ENCODE measurements around the gene NDUFS1. TPM values are rescaled to one million over a fixed set of nuclear protein-coding genes. Genes with fewer than 3 reads are reported as not detected.
A peak's percentile ranks its signal among the peaks of the same experiment; 100 is the strongest.
"Not testable (repeated sequence)": the region's sequence is repeated elsewhere in the genome, so short reads cannot be mapped to it uniquely, and the experiment has no call there.

The NDUFS1 gene
- total RNA-seq, 2 donors from 2014 or later, result 236 to 289 TPM

DNA sequence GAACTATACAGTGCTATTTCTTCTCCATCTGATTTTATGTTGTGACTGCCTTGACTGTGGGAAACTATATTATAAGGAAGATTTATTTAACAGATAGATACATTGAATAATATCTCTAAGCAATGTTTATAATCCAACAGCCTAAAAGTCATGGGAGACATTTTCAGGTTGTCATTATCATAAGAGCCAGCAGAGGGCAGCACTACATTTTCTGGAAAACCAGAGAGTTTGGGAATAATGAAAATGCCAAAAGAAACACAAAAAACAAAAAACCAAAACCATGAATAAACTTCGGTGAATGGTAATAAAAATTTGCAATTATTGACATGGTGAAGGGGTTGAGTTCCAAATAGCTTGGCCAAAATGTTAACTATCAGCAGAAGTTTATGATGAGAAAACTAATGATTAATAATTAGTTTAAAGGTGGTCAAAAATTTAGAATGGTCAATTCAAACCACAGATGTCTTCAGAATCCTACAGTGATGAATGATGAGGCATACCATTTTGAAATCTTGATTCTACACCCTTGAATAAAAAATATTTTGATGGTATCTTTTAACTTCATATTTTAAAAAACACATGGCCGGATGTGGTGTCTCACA is 5.1 kb upstream of the NDUFS1 start:
- intact Hi-C loops (cut with DNase I), result loop anchor here in 1 of 2 donors (5.0 to 10.0 kb wide), 2 partner anchors 113 to 280 kb away; partner anchors contain the start of gene ADAM23
- DNase-seq (no peak), ATAC-seq (no peak)

DNA sequence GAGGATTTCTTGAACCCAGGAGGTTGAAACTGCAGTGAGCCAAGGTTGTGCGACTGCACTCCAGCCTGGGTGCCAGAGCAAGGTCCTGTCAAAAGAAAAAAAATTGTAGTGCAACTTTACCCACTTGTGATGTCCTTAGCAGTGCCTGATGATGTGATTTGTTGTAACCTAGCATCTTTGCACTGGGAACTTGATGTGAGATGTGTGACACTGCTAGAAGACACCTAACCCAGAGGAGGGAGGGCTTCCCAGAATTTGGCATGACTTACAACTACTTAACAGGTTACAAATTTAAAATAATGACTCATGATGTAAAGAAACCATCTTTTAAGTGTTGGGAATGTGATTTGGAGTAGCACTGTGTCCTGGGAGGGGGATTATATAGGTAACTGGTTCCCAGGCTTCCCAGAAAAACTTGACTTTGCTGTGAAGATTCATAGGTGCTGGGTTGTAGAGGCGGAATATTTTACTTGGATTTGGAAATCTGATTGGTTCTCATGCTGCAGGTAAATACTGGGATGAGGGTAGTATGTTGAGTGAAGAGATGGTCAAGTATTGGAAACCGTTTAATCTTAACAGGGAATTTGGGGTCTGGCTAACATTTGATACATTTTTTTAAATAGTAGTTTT is 4.1 kb upstream of the NDUFS1 start:
- intact Hi-C loops (cut with DNase I), result loop anchor here in 1 of 2 donors (5.0 to 10.0 kb wide), 2 partner anchors 114 to 281 kb away; partner anchors contain the start of gene ADAM23
- ATAC-seq, result no peak
- no peak for DNase-seq

DNA sequence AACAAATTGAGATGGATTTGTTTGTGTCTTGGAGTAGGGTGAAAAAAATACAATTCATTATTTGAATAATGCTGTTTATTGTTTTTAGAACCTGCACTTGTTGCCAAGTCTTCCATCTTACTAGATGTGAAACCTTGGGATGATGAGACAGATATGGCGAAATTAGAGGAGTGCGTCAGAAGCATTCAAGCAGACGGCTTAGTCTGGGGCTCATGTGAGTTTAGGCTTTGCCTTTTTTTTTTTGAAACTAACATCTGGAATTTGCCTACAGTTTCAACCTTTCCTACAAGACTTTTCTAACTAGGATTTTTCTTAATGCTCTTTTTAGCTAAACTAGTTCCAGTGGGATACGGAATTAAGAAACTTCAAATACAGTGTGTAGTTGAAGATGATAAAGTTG is 3.2 kb upstream of the NDUFS1 start:
- DNase-seq, result not testable (repeated sequence)
- intact Hi-C loops (cut with DNase I), result loop anchor here in 1 of 2 donors (5.0 to 10.0 kb wide), 2 partner anchors 115 to 282 kb away; partner anchors contain the start of gene ADAM23

DNA sequence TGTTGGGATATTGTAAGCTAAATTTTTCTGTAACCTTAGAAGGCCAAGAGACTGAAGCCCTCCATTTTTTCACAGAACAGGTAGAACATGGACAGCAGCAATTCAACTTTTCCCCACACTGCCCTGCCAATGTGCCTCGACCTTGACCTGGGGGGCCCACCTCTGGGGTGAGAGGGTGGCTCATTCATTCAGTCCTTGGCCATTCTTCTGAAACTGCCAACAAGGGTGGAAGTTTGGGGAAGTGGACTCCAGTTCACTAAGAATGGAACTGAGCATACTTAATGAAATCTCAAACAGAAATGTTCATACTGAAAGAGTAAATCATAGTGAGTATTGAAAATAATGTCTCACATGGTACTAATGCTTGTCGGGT is 1.5 kb upstream of the NDUFS1 start:
- DNase-seq (no peak), ATAC-seq (no peak)
- intact Hi-C loops (cut with DNase I), result loop anchor here in 1 of 2 donors (5.0 to 10.0 kb wide), 2 partner anchors 117 to 284 kb away; partner anchors contain the start of gene ADAM23

More for the DNA sequence above, 3.2 kb upstream of the NDUFS1 start:
- ATAC-seq, result not testable (repeated sequence)

DNA sequence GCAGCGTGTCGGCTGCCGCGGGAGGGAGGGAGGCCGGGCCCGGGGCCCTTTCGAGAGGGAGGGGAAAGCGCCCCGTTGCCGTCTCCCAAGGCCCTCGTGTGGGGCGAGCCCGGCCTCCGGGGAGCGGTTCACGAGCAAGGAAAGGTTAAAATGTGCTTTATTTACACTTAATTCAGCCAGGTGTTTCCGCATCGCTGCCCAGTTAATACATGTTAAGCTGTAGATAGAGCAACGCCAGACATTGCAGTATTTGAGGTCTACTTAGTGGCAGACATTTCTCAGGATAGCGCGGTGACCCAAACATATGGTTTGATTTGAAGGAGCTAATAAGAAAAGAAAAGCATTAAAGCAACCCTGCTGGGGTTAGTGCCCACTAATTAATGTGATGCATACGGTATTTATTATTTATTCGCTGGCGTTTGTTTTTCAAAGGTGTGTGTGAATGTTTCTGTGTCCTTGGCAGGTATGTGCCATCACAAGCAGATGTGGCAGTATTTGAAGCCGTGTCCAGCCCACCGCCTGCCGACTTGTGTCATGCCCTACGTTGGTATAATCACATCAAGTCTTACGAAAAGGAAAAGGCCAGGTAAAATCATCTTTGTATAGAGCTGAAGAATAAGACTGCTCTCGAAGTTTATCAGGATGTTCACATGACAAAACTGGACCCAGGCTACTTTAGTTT is 1.0 kb upstream of the NDUFS1 start:
- peak; percentile 56 to 76 for ATAC-seq
- no peak for DNase-seq
- intact Hi-C loops (cut with DNase I), result loop anchor here in 1 of 2 donors (5.0 to 10.0 kb wide), 2 partner anchors 117 to 285 kb away; partner anchors contain the start of gene ADAM23

DNA sequence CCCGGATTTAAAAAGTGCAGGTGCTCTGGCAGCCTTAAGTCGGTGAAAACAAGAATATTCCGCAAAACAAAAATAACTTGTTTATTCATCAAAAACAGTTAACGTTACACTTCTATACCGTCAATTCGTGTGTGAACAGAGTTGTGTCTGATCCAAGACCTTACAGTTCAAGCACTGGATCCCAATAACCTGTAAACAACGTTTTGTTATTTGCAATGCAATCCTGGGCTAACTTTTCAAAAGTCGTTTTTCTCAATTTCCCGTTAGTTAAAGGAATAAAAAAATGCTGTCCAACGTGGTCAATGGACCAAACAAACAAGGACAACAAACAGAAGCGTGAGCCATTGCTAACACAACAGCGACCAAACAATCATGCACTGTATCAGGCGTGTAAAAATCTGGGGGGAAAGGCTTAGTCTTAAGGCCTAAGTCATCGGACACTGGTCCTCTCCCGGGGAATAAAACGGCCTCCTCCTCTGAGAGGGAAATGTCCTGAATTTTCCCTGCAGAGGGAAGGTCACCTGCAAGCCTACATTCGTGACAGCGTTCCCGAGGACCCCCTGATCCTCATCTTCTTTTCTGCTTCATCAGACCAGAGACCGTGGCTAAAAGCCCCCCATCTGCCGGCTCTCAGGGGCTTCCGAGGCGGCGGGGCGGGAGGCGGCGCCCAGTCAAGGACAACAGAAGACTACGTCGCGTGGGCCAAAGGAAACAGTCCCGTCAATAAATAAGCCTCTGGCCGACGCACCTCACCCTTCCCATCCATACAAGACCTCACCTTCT is 490 bp downstream of the NDUFS1 start:
- intact Hi-C loops (cut with DNase I), result no loop called here

DNA sequence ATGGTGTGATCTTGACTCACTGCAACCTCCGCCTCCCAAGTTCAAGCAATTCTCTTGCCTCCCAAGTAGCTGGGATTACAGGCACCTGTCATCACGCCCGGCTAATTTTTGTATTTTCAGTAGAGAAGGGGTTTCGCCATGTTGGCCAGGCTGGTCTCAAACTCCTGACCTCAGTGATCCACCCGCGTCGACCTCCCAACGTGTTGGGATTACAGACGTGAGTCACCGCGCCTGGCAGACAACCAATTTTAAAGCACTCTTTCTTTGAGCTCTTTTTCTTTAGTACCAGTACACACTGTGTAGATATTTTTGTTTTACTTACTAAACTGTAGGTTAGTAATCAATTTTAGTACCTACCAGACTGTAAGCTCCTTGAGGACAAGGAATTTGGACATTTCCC is 2.2 kb downstream of the NDUFS1 start:
- ATAC-seq; DNase-seq; intact Hi-C loops (cut with DNase I): not testable (repeated sequence)

More for the DNA sequence above, 490 bp downstream of the NDUFS1 start:
- no peak for DNase-seq
- ATAC-seq, result peak; percentile 10 to 20

DNA sequence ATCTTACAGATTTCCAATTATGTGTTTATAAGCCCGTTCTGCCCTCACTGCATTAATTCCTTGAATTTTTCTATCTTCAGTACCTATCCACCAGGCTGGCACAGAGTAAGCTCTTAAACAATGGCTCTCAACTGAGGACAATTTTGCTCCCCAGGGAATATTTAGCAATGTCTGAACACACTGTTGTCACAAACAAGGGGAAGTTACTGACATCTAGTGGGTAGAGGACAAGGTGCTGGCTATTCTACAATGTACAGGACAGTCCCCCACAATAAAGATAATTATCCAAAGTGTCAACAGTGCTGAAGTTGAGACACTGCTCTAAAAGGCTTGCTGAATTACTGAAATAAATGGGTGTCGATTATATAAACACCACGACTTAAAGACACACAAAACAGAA is 5.0 kb downstream of the NDUFS1 start:
- peak in 1 of 2 donors; percentile 25 for ATAC-seq
- no peak for DNase-seq
- intact Hi-C loops (cut with DNase I), result no loop called here

DNA sequence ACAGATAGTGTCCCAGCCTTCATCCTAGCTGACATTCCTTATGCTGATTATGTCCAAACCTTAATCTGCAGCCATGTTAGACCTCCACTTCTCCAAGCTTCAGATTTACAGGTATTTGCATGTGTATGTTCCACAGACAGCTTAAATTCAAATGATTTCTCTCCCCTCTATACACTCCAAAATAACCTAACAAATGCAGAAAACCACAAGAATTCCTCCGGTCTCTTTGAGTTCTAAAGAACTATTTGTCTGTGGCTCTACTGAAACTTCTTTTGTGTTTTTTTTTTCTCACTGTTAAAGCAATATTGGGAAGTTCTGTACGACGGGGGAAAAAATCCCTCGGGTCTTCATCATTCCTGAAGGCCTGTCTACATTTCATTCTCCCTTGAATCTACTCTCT is 8.6 kb downstream of the NDUFS1 start:
- intact Hi-C loops (cut with DNase I), result no loop called here
- DNase-seq, result no peak
- no peak for ATAC-seq

DNA sequence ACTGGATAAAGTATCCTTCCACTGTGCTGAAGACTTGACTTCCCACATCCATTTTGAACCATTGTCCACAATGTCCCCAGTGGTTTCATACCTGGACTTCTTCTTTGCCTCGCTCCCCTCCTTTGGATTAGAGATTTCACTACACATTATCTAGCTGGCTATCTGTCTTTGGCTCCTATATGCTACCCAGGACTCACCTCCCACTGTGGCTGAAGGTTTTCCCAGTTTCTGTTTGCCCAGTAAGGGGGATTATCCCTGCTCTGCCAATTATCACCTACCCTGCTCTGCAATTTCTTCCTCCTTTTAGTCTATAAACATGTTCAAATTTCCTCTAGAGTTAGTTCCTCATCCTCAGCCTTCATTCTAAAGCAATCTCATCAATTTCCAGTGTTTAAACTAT is 9.1 kb downstream of the NDUFS1 start:
- ATAC-seq, result no peak
- intact Hi-C loops (cut with DNase I), result no loop called here

DNA sequence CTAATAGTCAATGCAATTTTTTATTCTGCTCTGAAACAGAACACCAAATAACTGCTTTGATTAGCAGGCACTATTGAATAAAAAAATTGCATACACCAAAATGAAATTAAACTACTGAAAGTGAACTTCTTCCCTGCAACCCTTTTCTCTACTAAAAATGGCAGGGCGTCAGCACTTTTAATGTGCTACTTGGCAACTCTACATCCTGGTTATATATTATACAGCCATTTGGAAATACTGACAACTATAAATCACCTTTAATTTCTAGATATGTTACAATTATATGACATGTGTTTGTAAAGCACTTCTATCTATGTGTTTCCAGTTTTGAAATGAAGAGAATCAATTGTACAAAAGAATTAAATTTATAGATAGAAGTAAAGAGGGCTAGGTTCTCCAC is 9.9 kb downstream of the NDUFS1 start:
- intact Hi-C loops (cut with DNase I), result no loop called here
- no peak for ATAC-seq
- no peak for DNase-seq

More for the DNA sequence above, 9.1 kb downstream of the NDUFS1 start:
- no peak for DNase-seq

DNA sequence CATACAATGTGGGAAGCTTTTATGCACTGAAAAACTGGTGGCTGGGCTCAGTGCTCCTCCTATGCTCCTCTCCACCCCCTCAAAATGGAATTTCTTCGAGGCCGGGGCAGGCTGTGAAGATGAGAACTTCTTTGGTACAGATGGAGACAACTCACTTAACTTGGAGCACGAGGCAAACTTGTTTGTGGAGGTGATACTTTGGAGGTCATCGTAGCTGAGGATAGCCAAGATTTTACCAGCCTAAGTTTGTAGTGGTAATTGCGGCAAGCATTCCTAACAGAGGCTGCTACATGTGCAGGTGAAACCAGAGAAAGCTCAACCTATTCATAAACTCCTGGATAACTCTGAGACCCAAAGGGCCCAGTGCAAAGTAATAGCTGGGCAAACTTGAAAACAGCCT is 13.6 kb downstream of the NDUFS1 start:
- DNase-seq, result no peak
- intact Hi-C loops (cut with DNase I), result no loop called here
- ATAC-seq, result no peak

DNA sequence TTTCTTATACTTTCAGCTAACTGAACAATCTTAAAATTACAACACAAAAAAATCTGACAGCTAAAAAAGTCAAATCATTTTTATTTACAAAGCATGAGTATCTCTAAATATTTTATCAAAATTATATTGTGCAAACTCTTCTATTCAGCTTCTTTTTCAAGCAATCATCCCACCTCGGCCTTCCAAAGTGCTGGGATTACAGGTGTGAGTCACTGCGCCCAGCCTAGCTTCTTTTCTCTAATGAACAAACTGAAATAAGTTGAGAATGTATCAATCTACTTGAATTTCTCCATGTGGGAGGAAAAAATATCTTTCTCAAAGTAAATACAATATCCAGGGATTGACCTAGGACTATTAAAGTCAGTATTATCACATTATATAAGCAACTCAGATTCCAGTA is 14.9 kb downstream of the NDUFS1 start:
- intact Hi-C loops (cut with DNase I), result no loop called here
- ATAC-seq (no peak), DNase-seq (no peak)

DNA sequence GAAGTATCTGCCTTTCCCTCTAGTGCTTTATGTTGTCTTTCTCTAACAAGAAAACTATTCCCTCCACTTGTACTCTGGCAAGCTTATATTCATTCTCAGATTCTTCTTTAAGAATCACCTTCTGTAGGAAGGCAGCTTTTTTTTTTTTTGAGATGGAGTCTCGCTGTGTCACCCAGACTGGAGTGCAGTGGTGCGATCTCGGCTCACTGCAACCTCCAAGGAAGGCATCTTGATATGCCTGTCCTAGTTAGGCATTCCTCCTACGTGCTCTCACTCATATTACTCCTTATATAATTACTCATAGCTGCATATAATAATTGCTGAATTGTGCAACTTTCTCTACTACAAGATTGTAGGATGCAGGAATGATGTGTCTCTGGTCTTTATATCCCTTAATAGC is 15.8 kb downstream of the NDUFS1 start:
- intact Hi-C loops (cut with DNase I), result no loop called here

DNA sequence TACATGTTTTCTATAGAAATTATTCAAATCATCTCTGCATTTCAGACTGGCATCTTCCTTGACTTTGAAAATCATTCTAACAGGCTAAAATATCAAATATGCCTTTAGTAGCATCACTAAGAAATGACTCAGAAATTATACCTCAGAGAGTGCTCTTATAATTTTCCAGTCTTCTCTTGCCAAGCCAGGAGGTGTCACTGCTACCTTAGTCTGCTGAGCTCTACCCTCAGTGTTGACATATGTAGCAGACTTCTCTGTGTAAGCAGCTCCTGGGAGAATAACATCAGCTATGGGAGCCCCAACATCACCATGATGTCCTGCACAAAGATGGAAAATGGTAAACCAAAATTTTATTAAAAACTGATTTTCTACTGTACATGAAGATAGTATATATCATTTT is 31.6 kb downstream of the NDUFS1 start:
- intact Hi-C loops (cut with DNase I), result no loop called here
- DNase-seq, result no peak
- no peak for ATAC-seq

More for the DNA sequence above, 15.8 kb downstream of the NDUFS1 start:
- no peak for ATAC-seq
- DNase-seq, result no peak

DNA sequence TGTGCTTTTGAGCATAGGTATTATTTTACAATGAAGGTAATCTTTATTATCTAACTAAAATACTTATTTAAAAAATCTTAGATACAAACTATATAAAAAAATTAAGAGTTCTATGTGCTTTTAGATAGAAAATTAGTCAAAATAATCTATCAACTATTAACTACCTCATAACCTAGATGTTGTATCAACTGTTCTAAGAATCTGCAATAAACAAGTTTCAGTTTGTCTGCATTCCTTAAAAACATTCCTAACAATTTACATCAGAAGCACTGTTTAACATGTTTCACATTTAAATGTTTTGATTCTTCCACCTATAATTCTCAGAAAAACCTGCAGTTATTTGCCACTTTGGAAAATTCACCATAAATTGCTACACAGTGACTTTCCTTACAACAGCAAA is 33.3 kb downstream of the NDUFS1 start:
- intact Hi-C loops (cut with DNase I), result no loop called here
- no peak for ATAC-seq
- no peak for DNase-seq

DNA sequence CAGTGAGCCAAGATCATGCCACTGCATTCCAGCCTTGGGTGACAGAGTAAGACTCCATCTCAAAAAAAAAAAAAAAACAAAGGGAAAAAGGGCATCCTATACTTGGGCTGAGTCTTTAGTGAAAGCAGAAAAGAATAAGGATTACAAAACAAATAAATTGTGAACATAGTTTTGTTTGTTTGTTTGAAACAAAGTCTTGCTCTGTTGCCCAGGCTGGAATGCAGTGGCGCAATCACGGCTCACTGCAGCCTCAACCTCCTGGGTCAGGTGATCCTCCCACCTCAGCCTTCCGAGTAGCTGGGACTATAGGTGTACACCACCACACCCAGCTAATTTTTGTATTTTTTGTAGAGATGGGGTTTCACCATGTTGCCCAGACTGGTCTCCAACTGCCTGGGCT is 36.7 kb downstream of the NDUFS1 start:
- ATAC-seq; DNase-seq; intact Hi-C loops (cut with DNase I): not testable (repeated sequence)

DNA sequence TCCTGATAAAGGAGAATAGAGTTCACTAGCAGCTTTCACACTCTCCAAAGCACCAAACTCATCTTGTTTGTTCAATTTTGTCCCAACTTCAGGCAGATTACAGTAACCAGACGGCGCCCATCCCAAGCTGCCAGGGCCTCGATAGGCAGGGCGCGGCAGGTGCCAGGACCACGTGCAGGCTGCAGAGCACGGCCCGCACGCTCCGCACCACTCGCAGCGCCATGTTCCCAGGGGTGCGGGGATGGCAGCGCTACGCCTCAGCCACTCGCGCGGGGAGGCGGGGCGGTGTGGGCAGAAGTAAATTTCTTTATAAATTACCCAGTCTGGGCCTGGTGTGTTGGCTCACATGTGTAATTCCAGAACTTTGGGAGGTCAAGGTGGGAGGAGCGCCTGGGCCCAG is 43.0 kb downstream of the NDUFS1 start:
- intact Hi-C loops (cut with DNase I), result no loop called here
- DNase-seq (no peak), ATAC-seq (peak in 1 of 2 donors; percentile 21)

DNA sequence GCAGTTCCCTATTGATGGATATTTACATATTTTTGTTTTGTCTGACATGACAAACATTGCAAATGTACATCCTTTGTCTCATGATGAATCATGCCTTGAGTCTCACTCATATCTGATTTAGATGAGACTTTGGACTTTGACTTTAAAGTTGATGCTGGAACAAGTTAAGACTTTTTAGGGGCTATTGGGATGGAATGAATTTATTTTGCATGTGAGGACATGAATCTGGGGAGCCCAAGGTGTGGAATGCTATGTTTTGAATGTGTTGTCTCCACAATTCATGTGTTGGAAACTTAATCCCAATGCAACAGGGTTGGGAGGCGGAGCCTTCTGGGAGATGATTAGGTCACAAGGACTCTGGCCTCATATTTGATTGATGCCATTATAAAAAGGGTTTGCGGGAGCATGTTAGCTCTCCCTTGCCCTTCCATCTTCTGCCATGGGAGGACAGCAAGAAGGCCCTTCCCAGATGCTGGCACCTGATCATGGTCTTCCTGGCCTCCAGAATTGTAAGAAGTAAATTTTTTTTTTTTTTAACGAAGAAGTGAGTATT is 44.1 kb downstream of the NDUFS1 start:
- DNase-seq (no peak), ATAC-seq (no peak)
- intact Hi-C loops (cut with DNase I), result no loop called here

Data from left cardiac atrium (tissue), 4 donors.